NCI-H2081 treated with DMSO at 0.1 percent for 48 hours (cell line): ENCODE measurements around the gene RIN3.
"Not testable (repeated sequence)": the region's sequence is repeated elsewhere in the genome, so short reads cannot be mapped to it uniquely, and the experiment has no call there.

ENCODE experiments used
- DNase-seq: peaks from one replicate; lab custom pipeline; 2025; lab: John Stamatoyannopoulos, UW

RIN3 gene

GRCh38 chr14:92531106-92531873 lies 17.7 kb downstream of the RIN3 start:
- DNase-seq, result no peak

GRCh38 chr14:92532490-92533163 lies 19.0 kb downstream of the RIN3 start:
- DNase-seq, result no peak

- DNase-seq, result no peak
Measured at GRCh38 chr14:92534932-92535643, 21.5 kb downstream of the RIN3 start.

DNA sequence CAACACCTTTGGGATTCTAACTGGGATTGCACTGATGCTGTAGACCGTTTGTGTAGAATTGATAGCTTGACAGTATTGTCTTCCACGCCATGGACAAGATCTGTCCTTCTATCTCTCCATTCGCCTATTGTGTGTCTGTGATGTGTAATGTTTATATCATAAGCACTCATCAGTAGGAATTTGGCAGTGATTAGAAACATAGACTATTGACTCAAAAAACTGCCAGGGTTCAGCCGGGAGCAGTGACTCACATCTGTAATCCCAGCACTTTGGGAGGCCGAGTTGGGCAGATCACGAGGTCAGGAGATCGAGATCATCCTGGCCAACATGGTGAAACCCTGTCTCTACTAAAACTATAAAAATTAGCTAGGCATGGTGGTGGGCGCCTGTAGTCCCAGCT lies 22.6 kb downstream of the RIN3 start:
- not testable (repeated sequence) for DNase-seq

DNA sequence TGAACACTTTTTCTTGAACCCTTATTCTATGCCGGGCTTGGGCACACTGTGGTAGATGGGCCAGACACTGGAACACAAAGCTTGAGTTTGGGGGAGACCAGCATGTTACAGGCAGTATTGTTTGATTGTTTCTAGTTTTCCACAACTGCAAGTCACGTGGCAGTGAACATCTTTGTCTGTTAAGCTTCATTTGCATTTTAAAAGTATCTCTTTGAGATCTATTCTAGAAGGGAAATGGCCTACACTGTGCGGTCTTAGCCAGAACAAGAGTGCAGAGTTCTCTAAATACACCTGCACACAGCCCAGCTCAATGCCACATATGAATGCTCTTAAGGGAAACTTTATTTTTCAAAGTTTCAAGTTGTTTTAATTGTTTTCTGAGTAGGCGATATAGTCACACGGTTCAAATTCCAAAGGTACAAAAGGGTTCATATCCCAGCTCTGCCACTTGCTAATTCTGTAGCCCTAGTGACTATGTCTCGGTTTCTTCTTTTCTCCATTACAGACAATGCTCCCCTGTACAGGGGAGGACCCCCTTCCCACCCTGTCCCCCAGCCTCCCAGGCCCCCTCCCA lies 24.9 kb downstream of the RIN3 start:
- DNase-seq, result no peak

GRCh38 chr14:92539419-92539818 lies 25.8 kb downstream of the RIN3 start:
- no peak for DNase-seq

DNA sequence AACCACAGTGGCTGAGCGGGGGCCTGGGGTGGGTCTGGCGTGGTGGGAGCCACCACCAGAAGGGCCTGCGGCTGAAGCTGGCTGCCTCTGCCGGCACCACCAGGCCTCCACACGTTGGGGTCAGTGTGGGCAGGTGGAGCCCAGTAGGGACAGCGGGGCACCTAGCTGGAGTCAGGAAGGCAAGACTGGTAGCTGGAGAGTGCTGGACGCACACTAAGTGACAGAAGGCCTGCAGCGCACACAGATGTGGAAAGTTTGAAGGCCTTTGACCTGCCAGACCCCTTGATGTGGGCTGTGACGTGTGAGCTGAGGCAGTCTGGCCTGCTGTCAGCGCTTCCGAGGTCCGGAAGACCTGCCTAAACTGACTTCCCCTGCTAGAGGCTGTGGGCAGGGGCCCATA lies 26.3 kb downstream of the RIN3 start:
- no peak for DNase-seq

DNA sequence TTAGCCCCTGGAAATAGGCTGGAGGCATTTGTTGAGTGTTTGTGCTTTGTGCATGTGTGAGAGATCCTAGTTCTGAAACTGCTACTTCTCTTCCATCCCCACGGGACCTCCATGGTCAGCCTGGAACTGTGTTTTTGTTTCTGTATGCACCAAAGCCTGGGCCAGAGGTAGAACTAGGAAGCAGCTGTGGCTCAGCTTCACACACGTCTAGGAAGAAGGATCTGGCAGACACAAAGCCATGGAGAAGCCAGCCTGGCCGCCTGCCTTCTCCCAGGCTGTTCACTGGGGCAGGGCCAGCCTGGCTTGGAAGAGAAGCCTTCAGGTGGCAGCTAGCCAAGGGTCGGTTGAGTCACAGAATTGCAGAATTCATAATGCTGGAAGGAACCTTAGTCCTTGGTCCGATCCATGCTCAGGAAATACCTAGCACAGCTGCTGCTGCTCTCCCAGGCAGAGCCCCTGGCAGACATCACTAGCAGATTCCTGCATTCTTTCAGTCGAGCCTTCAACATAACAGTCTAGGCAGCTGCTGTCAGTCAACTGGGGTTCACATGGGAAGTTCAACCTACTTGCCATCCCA lies 27.0 kb downstream of the RIN3 start:
- DNase-seq, result no peak

- DNase-seq, result no peak
Measured at GRCh38 chr14:92542766-92543554, 29.4 kb downstream of the RIN3 start.

DNA sequence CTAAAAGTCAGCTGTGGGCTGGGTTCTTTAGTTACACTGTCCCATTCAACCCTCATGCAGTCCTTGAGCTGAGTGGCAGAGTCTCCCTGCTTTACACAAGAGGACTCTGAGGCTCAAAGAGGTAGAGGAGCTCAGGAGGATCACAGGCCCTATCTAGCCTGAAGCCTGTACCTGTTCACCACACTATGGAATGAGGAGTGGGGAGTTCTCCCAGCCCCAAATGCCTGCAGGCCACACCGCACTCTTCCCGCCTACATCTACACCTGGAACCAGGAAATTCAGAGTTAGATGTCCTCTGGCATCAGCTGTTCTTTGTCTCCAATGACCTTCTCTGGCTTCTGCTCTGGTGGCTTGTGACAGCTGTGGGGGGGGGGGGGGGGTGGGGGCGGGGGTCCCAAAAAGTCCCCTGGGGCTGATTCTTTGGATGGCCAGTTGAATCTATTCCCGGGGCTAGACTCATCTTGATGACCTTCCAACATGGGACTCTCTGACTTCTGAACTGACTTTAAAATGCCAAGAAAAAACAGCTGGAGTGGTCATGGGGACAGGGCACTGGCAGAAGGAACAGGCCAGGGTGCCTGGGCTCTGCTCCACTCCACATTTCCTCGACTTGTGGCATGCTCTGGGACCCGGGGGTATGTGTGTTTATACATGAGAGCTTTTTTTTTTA lies 30.6 kb downstream of the RIN3 start:
- DNase-seq, result no peak

- no peak for DNase-seq
Measured at GRCh38 chr14:92546347-92547053, 32.9 kb downstream of the RIN3 start.

- DNase-seq, result no peak
Measured at GRCh38 chr14:92549105-92549858, 35.7 kb downstream of the RIN3 start.

- DNase-seq, result no peak
Measured at GRCh38 chr14:92549859-92550230, 36.3 kb downstream of the RIN3 start.

- no peak for DNase-seq
Measured at GRCh38 chr14:92551044-92551841, 37.7 kb downstream of the RIN3 start.

GRCh38 chr14:92552066-92552465 lies 38.5 kb downstream of the RIN3 start:
- no peak for DNase-seq

- no peak for DNase-seq
Measured at GRCh38 chr14:92553438-92553837, 39.9 kb downstream of the RIN3 start.

DNA sequence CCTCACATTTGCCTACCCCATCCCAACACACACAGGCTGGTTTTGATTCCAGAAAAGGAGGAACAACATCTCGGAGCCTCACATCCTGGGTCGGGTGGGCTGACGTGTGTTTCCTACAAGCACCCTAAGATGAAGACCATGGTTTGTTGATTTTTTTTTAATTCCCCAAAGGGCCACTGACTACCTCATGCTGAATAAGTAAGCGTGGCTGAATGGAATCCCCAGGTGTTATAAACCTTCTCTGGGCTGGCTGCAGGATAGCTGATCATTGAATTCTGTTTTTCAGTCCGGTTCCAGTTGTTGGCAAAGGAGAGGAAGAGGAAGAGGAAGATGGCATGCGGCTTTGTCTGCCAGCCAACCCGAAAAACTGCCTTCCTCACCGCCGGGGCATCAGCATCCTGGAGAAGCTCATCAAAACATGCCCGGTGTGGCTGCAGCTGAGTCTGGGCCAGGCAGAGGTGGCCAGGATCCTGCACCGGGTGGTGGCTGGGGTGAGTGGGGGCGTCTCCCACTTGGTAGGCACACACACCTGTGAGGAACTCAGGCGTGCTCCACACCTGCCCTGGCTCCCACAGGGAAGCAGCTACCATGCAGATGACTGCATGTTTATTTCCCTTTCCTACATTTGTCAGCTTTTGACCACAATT lies 42.0 kb downstream of the RIN3 start:
- no peak for DNase-seq

- DNase-seq, result no peak
Measured at GRCh38 chr14:92556255-92556741, 42.7 kb downstream of the RIN3 start.
